Stimulated activated CD8-positive, alpha-beta memory T cell treated with anti-CD3 and anti-CD28 coated beads, Interleukin-2, amount 100 ng/mL, for 48 hours (primary cell): ENCODE results near the gene WIPF2.
A peak's percentile ranks its signal among the peaks of the same experiment; 100 is the strongest.
"Not testable (repeated sequence)": the region's sequence is repeated elsewhere in the genome, so short reads cannot be mapped to it uniquely, and the experiment has no call there.

Source experiments
- DNase-seq, 2 donors: peaks; one replicate each; pipeline ENCODE4 v3.0.0-alpha.2; 2020; ENCODE audit warnings: low read depth in 2 of 2

WIPF2 gene

DNA sequence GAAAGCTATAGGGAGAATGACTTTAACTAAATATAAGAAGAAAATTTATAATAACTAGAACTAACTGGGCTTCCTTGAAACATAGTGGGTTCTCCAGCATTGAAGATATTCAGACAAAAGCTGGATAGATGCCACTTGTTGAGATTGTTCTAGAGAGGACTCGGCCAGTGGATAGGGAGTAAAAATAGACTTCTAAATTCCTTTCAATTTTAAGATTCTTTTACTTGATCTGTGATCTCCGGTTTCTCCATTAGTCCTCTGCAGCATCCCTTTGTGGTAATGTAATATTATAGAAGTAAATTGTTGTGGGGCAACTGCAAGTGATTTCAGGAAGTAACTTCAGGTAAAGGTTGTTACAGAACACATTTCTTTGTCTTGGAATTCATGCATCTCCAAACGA lies 79.6 kb downstream of the WIPF2 start:
- no peak for DNase-seq

DNA sequence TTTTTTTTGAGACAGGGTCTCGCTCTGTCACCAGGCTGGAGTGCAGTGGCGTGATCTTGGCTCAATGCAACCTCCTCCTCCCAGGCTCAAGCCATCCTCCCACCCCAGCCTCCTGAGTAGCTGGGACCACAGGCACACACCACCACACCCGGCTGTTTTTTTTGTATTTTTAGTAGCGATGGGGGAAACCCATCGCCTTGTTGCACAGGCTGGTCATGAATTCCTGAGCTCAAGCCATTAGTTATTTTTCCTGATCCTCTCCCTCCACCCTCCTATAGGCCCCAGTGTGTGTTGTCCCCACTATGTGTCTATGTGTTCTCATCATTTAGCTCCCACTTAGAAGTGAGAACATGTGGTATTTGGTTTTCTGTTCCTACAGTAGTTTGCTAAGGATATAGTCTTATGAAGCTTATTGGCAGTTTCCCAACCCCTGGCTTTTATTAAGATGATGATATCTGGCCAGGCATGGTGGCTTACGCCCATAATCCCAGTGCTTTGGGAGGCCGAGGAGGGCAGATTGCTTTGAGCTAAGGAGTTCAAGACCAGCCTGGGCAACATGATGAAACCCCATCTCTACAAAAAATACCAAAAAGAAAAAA lies 80.2 kb downstream of the WIPF2 start:
- DNase-seq: not testable (repeated sequence)

DNA sequence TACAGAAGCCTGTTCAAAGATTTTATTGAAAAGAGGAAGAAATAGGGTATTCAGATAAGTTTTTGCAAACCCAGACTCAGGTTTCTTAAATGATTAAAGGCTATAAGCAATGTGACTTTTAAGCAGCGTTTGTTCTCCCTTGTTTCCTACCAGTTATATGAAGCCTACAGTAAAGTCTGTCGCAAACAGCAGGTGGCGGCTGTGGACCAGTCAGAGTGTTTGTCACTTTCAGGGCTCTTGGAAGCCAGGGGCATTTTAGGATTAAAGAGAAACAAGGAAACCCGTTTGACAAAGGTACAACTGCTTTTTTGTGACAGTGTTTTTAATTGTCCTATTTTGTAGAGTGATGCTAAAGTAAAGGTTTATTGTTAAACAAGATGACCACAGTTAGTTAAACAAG lies 82.2 kb downstream of the WIPF2 start:
- no peak for DNase-seq

DNA sequence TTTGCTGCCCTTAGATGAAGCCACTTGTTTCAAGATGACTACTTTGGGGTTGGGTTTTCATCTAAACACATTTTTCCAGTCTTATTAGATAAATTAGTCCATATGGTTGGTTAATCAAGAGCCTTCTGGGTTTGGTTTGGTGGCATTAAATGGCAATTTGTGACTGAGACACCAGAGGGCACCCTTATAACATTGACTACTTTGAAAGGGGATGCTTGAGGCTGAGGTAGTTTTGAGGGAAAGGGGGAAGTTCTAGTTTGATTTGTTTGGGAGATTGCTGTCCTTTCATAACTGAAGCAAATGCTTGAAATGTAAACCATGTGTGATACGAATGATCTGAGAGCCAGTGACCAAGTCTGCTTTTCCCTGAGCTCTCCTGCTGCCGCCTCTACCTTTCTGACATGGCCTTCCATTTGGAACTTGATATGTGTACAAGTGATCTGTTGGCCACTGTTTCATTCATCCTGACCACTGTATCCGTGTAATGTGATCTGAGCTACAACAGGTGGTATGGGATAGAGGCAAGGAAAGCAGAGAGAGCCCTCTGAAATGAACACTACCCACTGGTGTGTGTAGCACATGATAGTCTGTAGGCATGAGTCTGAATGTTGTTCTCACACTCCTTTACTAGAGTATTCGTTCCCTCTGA lies 84.0 kb downstream of the WIPF2 start:
- DNase-seq: no peak

DNA sequence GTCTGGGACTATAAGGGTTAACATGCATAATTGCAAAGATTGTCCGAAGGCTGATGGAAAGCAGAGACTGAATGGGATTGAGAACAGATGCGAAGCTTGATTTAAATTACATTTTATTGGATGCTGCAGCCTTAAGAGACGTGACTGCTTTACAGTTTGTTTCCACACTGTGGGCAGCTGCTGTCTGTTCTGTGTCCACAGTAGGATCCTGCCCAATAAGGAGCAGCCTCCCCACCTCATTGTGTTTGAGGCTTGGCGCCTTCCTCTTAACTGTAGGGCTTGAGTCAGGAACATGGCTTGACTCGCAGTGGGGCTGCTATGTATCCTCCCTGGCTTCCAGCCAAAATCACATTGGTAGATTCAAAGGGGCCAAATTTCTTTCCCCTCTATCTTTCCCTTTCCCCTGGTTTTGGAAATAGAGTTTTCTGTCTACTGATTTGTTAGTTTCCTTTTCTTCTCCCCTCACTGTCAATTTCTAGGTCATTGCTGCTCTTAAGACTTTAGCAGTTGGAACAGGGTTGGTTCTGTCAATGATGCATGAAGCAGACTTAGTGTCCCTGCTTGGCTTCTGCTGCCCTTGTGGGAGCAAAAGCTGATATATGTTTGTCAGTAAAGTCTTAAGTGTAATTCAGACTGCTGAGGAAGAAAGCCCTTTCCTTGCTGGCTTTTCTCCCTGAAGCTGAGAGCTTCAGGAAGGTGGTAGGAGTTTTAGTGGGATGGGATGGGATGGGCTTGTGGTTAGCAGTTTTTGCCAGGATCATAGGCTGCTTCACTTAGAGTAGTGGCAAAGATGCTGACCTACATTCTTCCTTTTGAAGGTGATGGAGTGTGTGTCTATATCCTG lies 84.8 kb downstream of the WIPF2 start:
- DNase-seq: no peak

DNA sequence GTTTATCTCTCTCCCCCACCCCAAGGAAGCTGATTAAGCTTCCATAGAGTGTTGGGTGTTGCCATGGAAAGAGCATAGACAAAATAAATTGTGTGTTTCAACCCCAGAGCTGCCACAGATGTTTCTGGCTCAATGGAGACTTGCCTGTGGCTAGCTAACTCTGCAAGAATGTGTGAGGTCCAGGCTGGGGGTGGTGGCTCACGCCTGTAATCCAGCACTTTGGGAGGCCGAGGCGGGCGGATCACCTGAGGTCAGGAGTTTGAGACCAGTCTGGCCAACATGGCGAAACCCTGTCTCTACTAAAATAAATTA lies 85.4 kb downstream of the WIPF2 start:
- DNase-seq: not testable (repeated sequence)

DNA sequence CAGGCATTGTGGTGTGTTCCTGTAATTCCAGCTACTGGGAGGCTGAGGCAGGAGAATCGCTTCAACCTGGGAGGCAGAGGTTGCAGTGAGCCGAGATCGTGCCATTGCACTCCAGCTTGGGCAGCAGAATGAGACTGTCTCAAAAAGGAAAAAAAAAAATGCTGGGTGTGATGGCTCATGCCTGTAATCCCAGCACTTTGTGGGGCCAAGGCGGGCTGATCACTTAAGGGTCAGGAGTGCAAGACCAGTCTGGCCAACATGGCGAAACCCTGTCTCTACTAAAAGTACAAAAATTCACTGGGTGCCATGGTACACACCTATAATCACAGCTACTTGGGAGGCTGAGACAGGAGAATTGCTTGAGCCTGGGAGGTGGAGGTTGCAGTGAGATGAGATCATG lies 85.8 kb downstream of the WIPF2 start:
- not testable (repeated sequence) for DNase-seq

DNA sequence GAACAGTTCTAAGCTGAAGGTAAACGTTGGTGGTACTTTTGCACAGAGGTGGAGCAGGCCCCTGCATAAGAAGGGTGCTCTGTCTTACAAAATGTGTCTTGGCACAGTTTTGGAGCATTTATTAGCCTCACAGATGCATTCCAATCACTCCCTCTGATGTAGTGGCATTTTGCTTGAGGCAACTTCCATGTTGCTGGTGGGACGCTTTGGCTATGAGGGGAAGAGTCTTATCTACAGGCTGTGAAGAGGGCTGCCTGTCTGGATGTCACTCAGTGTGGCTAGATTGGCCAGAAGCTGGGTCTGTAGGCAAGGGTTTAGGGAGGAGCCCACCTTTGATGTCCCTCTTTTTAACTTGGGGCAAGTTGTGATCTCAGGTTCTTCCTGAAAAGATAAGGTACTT lies 87.3 kb downstream of the WIPF2 start:
- no peak for DNase-seq

DNA sequence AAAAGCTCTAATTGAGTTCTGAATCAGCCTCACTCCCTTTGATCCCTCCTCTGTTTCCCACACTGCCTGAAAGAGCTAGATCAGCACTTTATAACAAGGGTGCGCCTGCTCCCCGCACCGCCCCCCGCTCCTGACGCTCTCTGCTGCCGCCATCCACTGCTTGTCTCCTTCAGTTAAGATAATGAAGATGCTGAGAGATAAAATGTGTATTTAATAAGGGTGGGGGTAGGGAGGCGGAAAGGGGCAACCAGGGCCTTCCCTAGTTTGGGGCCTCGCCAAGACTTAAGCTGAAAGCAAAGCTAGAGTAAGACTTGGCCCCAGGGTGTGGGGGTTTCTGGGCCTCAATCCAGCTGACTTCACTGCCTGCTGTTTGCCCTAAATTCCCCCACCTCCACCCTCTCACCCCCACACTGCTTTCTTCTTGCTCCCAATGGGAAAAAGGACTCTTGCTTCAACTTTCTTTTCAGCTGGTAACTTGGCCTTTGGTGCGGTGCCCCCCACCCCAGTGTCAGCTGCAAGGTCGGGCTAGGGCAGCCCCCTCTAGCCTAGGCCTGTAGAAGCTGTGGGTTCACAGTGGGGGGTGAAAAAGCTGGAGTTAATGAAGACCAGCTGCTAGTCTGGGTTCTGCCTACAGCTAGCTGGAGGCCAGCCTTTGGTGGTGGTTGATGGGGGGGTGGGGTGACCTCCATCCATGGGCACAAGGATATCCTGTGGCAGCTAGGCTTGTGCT lies 88.1 kb downstream of the WIPF2 start:
- no peak for DNase-seq

DNA sequence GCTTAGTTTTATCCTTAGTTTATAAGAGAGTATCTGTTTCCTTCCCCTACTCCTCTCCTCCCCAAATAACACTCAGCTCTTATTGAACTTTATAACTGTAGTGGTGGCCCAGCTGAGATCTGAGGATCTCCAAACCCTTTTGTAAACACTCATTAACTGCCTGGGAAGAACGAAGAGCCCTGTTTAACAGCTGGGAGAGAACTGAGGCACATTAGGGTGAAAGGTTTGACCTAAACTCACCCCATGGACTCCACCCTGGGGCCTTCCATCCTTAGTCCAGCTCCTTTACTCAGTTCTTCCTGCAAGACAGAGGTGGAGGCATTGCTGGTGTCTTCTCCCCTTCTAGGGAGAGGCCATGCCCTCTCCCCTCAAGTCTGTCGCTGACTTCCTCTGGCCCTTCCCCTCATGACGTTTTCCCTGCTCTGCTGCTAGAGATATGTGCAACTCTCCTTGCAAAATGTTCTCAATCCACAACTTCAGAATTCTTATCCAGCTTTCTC lies 88.7 kb downstream of the WIPF2 start:
- DNase-seq: no peak

DNA sequence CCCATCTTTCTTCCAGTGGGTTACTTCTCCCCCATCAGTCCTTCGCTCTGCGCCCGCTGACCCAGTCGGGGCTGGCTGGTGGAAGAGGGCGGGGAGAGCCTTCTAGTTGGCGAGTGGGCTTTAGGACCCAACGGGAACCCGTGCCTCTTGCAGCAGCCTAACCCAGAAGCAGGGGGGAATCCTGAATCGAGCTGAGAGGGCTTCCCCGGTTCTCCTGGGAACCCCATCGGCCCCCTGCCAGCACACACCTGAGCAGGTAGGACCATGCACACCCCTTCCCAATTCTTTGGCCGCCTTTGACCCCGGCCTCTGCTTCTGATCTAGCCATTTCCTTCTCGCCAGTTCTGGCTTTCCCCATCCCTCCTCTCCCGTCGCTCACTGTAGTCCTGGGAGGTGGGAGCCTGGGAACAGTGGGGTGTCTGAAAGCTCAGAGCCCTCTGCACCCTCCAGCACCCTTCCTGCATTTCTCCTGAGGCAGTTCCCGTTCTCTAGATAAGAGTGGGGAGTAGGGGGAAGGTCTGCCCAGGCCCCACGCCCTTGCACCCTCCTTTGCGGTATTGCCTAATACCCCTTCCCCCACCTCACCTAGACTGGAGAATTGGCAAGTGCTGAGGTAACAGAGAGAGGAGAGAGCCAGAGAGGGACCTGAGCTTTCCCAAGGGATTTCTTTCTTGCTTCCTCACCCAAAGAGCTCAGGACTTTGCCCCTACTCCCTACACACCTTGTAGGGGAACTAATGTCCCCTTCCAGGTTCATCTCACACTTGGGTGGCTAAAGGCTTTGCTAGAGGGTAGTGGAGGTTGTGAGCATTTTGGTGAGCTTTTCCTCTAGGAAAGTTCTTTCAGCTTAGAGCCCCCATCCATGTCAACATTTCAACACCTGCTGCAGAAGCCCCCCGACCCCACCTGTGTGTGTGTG lies 90.2 kb downstream of the WIPF2 start, which contains the start of gene RARA:
Gene RARA (plus strand): TSS at position 150 of the 918 bp plus-strand sequence. CDS start 22,039 bp downstream, outside the sequence.
- no peak for DNase-seq

DNA sequence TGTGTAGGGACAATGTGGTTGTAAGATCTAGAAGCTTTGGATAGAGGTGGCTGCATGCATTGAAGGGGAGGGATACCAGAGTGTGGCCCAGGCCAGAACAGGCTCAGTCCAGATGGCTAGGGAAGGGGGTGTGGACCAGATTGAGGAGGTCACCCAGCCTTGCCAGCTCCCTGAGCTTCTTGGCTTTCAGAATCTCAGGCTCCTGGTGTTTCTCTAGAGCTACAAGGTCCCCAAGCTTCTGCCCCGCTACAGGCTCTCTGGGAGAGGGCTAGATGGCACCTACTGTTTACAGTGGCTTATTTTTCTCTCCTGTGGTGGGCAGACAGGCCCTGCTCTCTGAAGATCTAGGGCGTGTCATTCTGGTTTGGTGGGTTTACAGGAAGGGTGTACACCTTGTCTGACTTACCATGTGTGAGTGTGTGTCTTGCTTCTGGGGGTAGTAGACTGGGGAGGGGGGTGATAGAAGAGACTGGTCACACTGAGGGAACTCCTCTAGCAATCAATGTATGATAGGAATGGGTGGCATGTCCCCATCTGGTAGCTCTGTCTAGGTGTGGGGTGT lies 90.9 kb downstream of the WIPF2 start:
- no peak for DNase-seq

DNA sequence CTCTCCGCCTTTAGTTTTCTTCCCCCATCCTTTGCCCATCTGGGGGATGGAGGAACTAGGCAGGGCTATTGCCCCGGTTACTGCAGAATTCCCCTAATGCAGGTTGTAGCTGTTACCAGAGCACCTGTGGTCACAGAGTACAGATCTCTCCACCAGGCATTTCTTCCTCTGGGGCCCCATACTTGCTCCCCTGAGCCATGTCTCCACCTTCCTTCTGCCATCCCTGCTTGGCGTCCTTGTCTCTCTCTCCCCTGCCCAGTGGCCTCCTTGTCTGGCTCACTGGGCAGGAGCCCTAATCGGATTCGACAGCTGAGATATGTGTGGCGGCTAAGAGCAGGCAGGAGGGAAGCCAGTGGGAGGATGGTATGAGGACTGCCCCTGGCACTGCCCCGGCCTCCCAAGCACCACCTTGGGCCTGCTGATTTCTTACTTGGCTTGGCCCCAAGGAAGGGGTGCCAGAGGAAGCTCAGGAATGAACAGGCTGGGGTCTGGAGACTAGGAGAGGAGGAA lies 91.8 kb downstream of the WIPF2 start:
- no peak for DNase-seq

DNA sequence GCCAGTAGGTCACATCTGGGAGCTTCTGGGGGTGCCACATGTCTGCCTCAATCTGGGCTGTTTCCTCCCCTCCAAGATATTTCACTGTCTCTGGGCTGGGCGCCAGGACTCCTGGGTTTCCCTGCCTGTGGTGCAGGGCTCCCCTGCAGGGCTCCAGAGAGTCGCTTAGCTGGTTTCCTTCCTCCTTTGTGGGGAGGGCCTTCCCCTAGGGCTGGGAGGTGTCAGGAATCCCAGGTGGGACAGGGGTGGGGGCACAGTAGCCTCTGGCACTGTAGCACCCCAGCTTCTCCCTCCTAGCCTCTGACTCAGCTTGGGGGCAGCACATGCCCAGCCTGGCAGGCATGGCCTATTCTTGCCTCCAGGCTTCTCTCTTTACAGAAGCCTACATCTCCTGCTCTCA lies 92.5 kb downstream of the WIPF2 start:
- no peak for DNase-seq

DNA sequence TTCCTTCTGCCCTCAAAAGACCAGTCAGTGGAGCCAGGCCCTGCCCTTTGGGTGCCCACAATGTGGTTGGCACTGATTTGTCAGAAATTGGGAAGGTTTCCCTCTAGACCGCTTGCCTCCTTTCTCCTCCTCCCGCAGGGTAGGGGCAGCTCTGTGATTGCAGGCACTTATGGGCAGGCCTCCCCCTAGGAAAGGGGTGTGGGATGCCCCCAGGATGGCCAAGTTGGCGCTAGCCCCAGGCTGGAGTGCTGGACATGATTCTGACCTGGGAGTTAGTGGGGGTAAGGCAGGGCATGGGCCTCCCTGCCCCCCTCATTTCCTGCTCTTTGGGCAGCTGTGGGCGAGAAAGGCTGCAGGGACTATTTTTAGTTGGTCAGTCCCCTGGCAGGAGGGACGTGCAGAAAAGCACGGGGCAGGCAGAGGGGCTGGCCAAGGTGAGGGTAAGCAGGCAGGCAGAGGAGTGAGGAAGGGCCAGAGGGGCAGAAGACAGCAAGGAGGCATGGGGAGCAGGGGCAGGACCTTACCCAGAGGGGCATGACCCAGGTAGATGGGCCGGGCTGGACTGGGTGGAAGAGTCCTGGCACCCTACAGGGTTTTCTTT lies 93.1 kb downstream of the WIPF2 start:
- no peak for DNase-seq

DNA sequence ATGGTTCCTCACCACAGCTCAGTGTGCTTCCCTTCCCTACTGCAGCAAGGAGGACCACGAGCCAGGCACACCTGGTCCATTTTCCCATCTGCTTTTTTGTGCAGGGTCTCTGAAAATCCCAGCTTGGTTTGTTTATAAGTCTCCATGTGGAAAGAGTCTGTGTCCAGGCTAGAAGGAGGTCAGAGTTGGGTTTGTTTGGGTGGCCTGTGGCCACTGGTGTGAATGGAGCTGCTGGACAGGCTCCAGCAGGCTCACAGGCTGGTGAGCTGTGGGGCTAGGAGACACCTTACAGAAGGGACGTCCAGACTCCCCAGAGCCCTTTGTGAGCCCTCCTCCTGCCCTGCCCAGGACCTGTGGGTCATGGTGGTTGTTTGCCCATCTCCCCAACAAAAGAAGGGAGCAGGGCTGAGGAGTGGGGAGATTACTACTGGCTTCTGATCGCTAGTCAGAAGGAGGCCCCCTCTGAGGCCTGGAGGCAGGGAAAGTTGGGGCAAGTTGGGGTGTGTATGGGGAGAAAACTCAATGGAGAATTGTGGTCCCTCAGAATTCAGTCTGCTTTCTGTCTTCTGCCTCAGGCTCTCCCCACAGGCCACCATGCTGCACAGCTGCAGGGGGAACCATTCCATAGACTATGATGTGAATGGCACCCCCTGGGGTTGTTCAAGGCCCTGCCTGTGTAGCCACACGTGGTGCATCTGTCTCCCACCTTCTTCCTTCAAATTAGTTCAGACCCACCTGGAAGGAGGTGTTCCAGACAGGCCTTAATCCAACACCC lies 94.0 kb downstream of the WIPF2 start:
- no peak for DNase-seq

DNA sequence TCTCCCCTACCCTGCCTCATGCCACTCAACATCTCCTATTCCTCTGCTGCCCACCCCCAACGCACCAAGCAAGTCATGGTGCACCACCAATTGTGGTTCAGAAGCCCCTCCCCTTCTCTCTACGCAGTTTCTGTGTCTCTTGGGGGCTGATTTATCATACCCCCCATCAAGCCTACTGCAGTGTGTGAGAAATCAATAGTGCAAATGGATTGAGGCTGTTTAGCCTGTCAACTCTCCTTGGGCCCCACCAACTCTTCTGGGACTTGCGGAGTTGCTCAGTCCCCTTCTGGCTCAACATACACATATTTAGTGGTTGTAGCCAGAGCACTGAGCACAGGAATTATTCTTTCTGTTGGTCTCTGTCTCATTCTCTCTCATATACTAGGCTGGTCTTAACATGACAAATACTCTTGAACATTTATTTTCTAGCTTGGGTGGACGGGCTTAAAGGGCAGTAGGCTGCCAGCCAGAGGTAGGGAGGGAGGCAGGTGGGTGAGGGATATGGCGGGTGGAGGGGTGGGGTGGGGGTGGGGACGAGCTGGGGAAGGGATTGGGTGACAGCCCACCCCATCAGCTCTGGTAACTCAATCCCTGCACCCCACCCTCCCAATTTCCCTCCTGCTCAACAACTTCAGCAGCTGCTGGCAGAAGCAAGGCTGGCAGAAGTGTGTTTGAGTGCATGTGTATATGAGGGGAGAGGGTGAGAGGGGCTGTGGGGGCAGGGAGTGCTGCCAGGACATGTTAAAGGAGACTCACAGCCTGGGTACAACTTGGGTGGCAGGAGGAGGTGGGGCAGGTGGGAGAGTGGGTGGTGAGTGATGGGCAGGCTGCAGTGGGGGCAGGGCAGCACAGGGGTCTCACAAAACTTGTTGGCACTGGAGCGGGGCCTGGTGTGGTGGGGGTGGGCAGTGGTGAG lies 94.8 kb downstream of the WIPF2 start:
- DNase-seq: no peak

DNA sequence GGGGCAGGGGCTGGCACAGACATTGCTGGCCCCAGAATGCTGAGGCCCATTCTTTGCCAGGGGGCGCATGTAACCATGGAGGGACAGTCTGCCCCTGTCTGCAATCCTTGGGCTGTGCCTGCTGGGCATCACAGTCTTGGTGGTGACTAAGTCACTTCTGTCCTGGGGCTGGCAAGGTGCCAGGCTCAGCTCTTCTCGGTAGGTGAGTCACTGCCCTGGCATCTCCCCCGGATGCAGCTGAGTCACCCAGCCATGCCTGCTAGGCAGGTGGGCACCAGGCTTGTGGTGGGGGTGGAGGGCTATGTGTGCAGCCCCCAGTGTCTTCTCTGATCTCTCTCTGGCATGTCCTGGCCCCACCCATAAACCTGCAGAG lies 95.5 kb downstream of the WIPF2 start:
- DNase-seq: peak; percentile 64 to 73
